ENCODE results near the gene GLP1R.
"Not testable (repeated sequence)": the region's sequence is repeated elsewhere in the genome, so short reads cannot be mapped to it uniquely, and the experiment has no call there.

GLP1R gene

DNA sequence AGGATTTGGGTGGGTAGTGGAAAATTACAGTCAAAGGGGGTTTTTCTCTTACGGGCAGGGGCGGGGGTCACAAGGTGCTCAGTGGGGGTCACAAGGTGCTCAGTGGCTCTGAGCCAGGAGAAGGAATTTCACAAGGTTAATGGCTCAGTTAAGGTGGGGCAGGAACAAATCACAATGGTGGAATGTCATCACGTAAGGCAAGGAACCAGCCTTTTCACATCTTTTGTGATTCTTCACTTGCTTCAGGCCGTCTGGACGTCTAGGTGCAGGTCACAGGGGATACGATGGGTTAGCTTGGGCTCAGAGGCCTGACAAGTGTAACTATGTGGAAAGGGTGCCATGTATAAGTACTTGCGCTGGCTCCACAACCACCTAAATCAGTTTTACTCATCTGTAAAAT lies 87.6 kb downstream of the GLP1R start:
- not testable (repeated sequence) for DNase-seq

DNA sequence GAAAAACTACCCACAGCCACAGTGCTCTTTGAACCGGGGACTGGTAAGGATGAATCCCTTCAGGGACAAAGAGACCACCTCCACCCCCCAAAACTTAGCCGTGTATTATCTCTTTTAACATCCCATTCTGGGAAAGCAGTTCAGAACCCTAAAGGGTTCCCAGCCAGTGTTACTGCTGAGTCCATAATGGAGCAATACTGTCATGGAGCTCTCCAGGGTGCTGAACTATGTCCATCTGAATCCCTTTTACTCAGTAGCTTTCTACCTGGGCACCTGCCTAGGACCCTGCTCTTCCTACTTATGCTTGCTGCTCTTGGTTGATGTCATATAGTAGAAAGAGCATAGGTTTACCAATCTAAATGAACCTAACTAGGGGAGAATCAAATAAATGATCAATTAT lies 88.7 kb downstream of the GLP1R start:
- no peak for DNase-seq

All from activated naive CD4-positive, alpha-beta T cell treated with anti-CD3 and anti-CD28 coated beads, Interleukin-2, amount 50 U/mL, for 16 hours (primary cell).